Left ventricle myocardium superior (tissue), 1 donor: ENCODE results near the gene ANKRD11. TPM values are rescaled to one million over a fixed set of nuclear protein-coding genes. Genes with fewer than 3 reads are reported as not detected.
"Not testable (repeated sequence)": the region's sequence is repeated elsewhere in the genome, so short reads cannot be mapped to it uniquely, and the experiment has no call there.

Source experiments
- ATAC-seq: fragments of 200-7000 bp; cut with Tn5 transposase; one replicate; pipeline ENCODE4 v1.9.1; 2020; ENCODE audit warnings: mild to moderate bottlenecking, moderate library complexity
- DNase-seq: peaks from one replicate; pipeline ENCODE4 v3.0.0-alpha.2; 2020
- intact Hi-C: fragments of 100-400 bp; cut with micrococcal nuclease; formaldehyde crosslinking; loops from one replicate; pipeline ENCODE4 v1.11.0; 2022
- total RNA-seq: library from RNA; stranded (reverse); fragmentation: NEBNext Ultra II Directional; extraction: Animal tissue kit (Norgen Biotek cat#: 25700); gene quantifications from one replicate; pipeline ENCODE4 v1.2.1, GENCODE V29; 2021
- donor health status: DM: no; HTN: yes; CAD: no; lungs with severe emphysema.

The ANKRD11 gene
- total RNA-seq, 1 donor from 2014 or later, result 75.2 TPM

- no peak for DNase-seq
- intact Hi-C loops, result no loop called here
- peak; percentile 36 for ATAC-seq
Measured at GRCh38 chr16:89458967-89459366, 31.4 kb downstream of the ANKRD11 start.

DNA sequence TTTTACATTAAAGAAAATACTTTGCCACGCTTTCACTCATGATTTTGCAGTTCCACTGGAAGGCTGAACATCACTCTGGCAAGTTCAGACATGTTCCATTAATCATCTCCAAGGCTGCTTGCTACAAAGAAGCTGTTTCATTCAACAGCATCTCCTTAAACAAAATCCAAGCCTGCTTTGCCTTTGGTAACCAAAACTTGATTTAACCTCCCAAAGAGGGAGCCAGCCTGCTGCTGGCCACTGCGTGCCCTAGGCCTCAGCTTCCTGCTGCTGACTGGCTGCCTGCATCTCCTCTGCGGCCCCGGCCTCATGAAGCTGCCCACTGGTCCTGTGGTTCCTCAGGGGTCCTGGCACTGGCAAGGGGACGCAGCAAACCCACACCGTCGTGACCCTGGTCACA is 31.8 kb downstream of the ANKRD11 start:
- intact Hi-C loops, result no loop called here
- no peak for DNase-seq
- ATAC-seq, result no peak

DNA sequence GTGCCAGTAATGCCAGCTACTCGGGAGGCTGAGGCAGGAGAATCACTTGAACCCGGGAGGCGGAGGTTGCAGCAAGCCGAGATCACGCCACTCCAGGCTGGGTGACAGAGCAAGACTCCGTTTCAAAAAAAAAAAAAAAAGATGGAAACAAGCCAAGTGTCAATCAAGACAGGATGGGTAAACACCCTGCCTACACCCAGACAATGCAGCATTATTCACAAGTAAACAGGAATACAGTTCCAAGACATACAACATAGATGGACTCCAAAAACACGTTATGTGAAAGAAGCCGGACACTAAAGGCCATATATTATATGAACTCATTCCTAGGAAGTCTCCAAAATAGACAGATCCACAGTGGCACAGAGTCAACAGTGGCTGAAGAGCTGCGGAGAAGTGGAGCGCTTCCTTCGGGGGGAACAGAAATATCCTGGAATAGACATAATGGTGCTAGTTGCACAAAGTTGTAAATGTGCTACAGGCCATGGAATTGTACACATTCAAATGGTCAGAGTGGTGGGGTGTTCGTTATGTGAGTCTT is 33.9 kb downstream of the ANKRD11 start:
- no peak for DNase-seq
- no peak for ATAC-seq
- intact Hi-C loops, result no loop called here

- ATAC-seq (no peak), DNase-seq (no peak)
- intact Hi-C loops, result no loop called here
Measured at GRCh38 chr16:89455692-89456091, 34.7 kb downstream of the ANKRD11 start.

DNA sequence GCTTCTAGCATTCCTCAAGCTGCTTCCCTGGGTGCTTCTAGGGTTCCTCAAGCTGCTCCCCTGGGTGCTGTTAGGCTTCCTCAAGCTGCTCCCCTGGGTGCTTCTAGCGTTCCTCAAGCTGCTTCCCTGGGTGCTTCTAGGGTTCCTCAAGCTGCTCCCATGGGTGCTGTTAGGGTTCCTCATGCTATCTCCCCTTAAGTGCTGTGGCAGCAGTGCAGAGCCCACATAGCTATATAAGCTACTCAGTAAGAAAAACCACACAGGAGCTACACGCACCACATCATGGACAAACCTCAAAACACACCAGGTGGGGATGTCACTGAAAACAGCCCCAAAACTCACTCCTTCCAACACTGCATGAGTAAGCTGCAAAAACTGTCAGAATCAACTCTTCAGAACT is 35.2 kb downstream of the ANKRD11 start:
- DNase-seq (no peak), ATAC-seq (no peak)
- intact Hi-C loops, result no loop called here

GRCh38 chr16:89454378-89455125 is 35.8 kb downstream of the ANKRD11 start:
- intact Hi-C loops, DNase-seq, ATAC-seq: not testable (repeated sequence)

- peak; percentile 56 for DNase-seq
- peak; percentile 62 for ATAC-seq
- intact Hi-C loops, result no loop called here
Measured at GRCh38 chr16:89453501-89454321, 36.6 kb downstream of the ANKRD11 start.

DNA sequence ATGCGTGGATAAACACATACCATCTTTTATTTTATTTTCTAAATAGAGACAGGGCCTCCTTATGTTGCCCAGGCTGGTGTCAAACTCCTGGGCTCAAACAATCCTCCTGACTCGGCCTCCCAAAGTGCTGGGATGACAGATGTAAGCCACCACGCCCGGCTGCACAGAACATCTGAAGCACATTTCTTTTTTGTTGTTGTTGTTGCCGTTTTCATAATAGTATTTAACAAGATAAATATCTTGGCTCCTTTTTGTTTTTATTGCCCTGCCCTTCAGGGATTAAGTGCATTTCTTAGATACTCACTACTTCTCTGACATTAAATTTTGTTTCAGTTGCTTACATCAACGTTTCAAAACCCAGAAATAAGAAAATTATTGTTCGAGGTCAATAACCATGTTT is 37.4 kb downstream of the ANKRD11 start:
- DNase-seq (no peak), ATAC-seq (no peak)
- intact Hi-C loops, result no loop called here

- no peak for ATAC-seq
- DNase-seq, result no peak
Measured at GRCh38 chr16:89452241-89452640, 38.1 kb downstream of the ANKRD11 start.

GRCh38 chr16:89450537-89450936 is 39.8 kb downstream of the ANKRD11 start:
- intact Hi-C loops, result no loop called here
- ATAC-seq (no peak), DNase-seq (no peak)

More at GRCh38 chr16:89452241-89452640, 38.1 kb downstream of the ANKRD11 start:
- intact Hi-C loops, result no loop called here

GRCh38 chr16:89449726-89450335 is 40.5 kb downstream of the ANKRD11 start:
- intact Hi-C loops, result no loop called here
- DNase-seq (no peak), ATAC-seq (no peak)

- ATAC-seq (peak; percentile 82), DNase-seq (peak; percentile 82)
- intact Hi-C loops, result no loop called here
Measured at GRCh38 chr16:89448656-89449055, 41.7 kb downstream of the ANKRD11 start.

GRCh38 chr16:89446975-89447293 is 43.4 kb downstream of the ANKRD11 start:
- intact Hi-C loops, result no loop called here
- DNase-seq, result no peak
- ATAC-seq, result no peak

GRCh38 chr16:89446136-89446974 is 44.0 kb downstream of the ANKRD11 start:
- intact Hi-C loops, result no loop called here
- DNase-seq (no peak), ATAC-seq (peak; percentile 39)

GRCh38 chr16:89445166-89445565 is 45.2 kb downstream of the ANKRD11 start:
- DNase-seq (no peak), ATAC-seq (no peak)
- intact Hi-C loops, result no loop called here

- intact Hi-C loops, result no loop called here
- DNase-seq, result no peak
- no peak for ATAC-seq
Measured at GRCh38 chr16:89444728-89445127, 45.6 kb downstream of the ANKRD11 start.

DNA sequence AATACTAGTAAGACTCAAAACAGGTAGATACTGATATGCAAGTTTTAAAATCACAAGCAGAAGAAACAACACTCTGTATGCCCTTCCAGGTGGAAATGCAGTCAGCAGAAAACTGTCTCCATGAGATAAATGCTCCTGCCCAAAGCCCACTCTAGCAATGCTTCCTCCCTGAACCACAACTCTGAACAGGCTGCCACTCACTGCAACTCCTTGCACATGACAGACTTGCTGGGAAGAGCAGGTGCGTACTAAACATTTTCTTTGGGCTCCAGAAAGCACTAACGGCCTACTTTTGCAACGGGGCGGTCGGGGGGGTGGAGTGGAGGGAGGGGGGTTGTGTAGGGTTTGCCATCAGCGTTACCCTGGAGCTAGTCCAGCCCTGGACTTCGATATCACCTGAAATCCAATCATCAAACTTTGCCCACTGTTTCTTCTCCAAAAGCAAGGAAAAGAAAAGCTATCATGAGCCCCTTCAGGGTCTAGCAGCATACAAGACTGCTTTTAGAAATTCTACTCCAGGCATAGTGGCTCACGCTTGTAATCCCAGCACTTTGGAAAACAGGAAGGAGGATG is 46.1 kb downstream of the ANKRD11 start:
- intact Hi-C loops, result no loop called here
- ATAC-seq, result no peak
- DNase-seq, result no peak

DNA sequence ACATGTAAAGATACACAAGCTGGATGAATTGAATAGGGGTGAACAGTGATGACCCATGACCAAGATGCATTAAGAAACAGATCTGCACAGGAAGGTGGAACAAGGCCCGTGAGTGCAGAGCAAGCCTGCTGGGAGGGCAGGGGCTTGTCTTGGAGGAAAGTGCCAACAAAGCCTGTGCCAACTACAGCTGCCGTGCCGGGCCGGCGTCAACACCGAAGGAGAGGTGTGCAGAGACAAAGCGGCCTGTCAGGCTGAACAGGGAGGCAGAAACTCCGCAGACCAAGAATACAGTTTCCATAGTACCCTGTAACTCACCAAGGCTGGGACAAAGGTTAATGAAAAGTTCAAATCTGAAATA is 46.7 kb downstream of the ANKRD11 start:
- intact Hi-C loops, result no loop called here
- peak; percentile 57 for ATAC-seq

More for the DNA sequence above, 46.7 kb downstream of the ANKRD11 start:
- DNase-seq, result peak; percentile 58
